HCT116 (cell line): ENCODE measurements around the gene PLEKHO2. TPM values are rescaled to one million over a fixed set of nuclear protein-coding genes. Genes with fewer than 3 reads are reported as not detected.

Source experiments
- ATAC-seq: fragments of 200-7000 bp; cut with Tn5 transposase; 2 replicates; pipeline ENCODE4 v1.9.1; 2020; ENCODE audit warnings: mild to moderate bottlenecking, moderate library complexity
- BruUV-seq: library from RNA; stranded (reverse); fragments of 400-500 nt; replicated peaks from 2 replicates; lab custom pipeline; 2021; lab: Mats Ljungman, UMichigan
- CTCF ChIA-PET: fragments of 300-600 bp; sonication (Branson Sonifier 250); formaldehyde crosslinking; loops from one replicate; lab custom pipeline; 2021; ENCODE audit warnings: antibody characterized with exemption; lab: Charles Lee
- POLR2A ChIA-PET: fragments of 300-600, 350-600 bp; sonication (Branson Sonifier 250); formaldehyde crosslinking; loops from one replicate; lab custom pipeline; 2021; ENCODE audit warnings: antibody characterized with exemption; lab: Charles Lee
- RAD21 ChIA-PET, 2 experiments: fragments of 300-600 bp; sonication (Branson Sonifier 250); formaldehyde crosslinking; loops; one replicate each; lab custom pipeline; 2023; ENCODE audit warnings: low total read pairs in 2 of 2; ENCODE audit not compliant: uncharacterized antibody in 2 of 2, unreplicated experiment in 2 of 2, low non-redundant PET in 1 of 2; lab: Charles Lee
- DNase-seq: peaks from one replicate; pipeline ENCODE4 v3.0.0-alpha.2; 2010; ENCODE audit warnings: low read depth, low spot score
- H2AFZ ChIP-seq: fragments of 200-600 bp; shearing (Covaris generic), sonication (generic); 2 replicates; pipeline ENCODE4 v1.6.1; 2017; ENCODE audit warnings: low read depth, mixed run types, mixed read lengths, antibody characterized with exemption, low read length; ENCODE audit not compliant: poor library complexity, severe bottlenecking
- H3K27ac ChIP-seq: 2 replicates; pipeline ENCODE4 v1.5.1; 2012; ENCODE audit warnings: low read depth, low read length
- H3K27me3 ChIP-seq: fragments of 200-600 bp; sonication (generic); 2 replicates; pipeline ENCODE4 v1.6.1; 2016; ENCODE audit warnings: mixed run types, low read length, mixed read lengths; ENCODE audit not compliant: insufficient read depth
- H3K36me3 ChIP-seq, 2 experiments: fragments of 200-500 bp in 1 of 2; fragments of 200-600 bp in 1 of 2; sonication (Bioruptor generic) in 1 of 2; sonication (generic) in 1 of 2; 2 replicates each; pipeline versions ENCODE4 v1.5.1 to v1.6.1; 2014 to 2016; ENCODE audit warnings: low read length in 2 of 2, inconsistent platforms in 1 of 2, mixed read lengths in 1 of 2, mixed run types in 1 of 2; ENCODE audit not compliant: insufficient read depth in 2 of 2, control insufficient read depth in 1 of 2
- H3K4me1 ChIP-seq, 2 experiments: fragments of 200-600 bp in 1 of 2; sonication (generic) in 1 of 2; 2 replicates each; pipeline versions ENCODE4 v1.5.1 to v1.6.1; 2012 to 2017; ENCODE audit warnings: low read length in 2 of 2, inconsistent platforms in 1 of 2, mild to moderate bottlenecking in 1 of 2, mixed read lengths in 1 of 2, mixed run types in 1 of 2, moderate library complexity in 1 of 2; ENCODE audit not compliant: insufficient read depth in 2 of 2, control insufficient read depth in 1 of 2
- H3K4me2 ChIP-seq: fragments of 200-600 bp; sonication (generic); 2 replicates; pipeline ENCODE4 v1.6.1; 2017; ENCODE audit warnings: mixed run types, low read length, mixed read lengths
- H3K4me3 ChIP-seq, 2 experiments: fragments of 200-600 bp in 1 of 2; sonication (generic) in 1 of 2; replicated peaks in 1 of 2; 2 replicates each; pipeline ENCODE4 v1.5.1; 2011 to 2016; ENCODE audit warnings: low read length in 2 of 2, control low read depth in 1 of 2, low read depth in 1 of 2, mild to moderate bottlenecking in 1 of 2, mixed read lengths in 1 of 2, mixed run types in 1 of 2
- H3K79me2 ChIP-seq: fragments of 200-600 bp; sonication (generic); 2 replicates; pipeline ENCODE4 v1.6.1; 2017; ENCODE audit warnings: mild to moderate bottlenecking, mixed run types, low read length, moderate library complexity, mixed read lengths; ENCODE audit not compliant: insufficient read depth
- H3K9ac ChIP-seq: fragments of 200-600 bp; sonication (generic); 2 replicates; pipeline ENCODE4 v1.6.1; 2016; ENCODE audit warnings: low read length, mixed read lengths
- H3K9me2 ChIP-seq: fragments of 200-600 bp; sonication (generic), shearing (Covaris generic); 2 replicates; pipeline ENCODE4 v1.6.1; 2017; ENCODE audit warnings: mixed run types, mild to moderate bottlenecking, moderate library complexity; ENCODE audit not compliant: insufficient read depth
- H3K9me3 ChIP-seq, 2 experiments: fragments of 200-500 bp in 1 of 2; fragments of 200-600 bp in 1 of 2; sonication (Bioruptor generic) in 1 of 2; sonication (generic) in 1 of 2; 2 replicates each; pipeline ENCODE4 v1.6.1; 2014 to 2017; ENCODE audit warnings: low read length in 2 of 2, mixed read lengths in 2 of 2, inconsistent platforms in 1 of 2, low read depth in 1 of 2, mild to moderate bottlenecking in 1 of 2, mixed run types in 1 of 2, moderate library complexity in 1 of 2; ENCODE audit not compliant: control insufficient read depth in 1 of 2, insufficient read depth in 1 of 2
- H4K20me1 ChIP-seq: fragments of 200-600 bp; sonication (generic), shearing (Covaris generic); 2 replicates; pipeline ENCODE4 v1.6.1; 2017; ENCODE audit warnings: mixed run types, mild to moderate bottlenecking, moderate library complexity; ENCODE audit not compliant: insufficient read depth
- CBX3 ChIP-seq: IDR thresholded peaks from 2 replicates; pipeline ENCODE4 v1.6.1; 2012; ENCODE audit warnings: low read depth
- CEBPB ChIP-seq: IDR thresholded peaks from 2 replicates; pipeline ENCODE4 v1.6.1; 2012; ENCODE audit warnings: low read depth
- ELF1 ChIP-seq: IDR thresholded peaks from 2 replicates; pipeline ENCODE4 v1.6.1; 2012; ENCODE audit warnings: low read depth, borderline replicate concordance
- EZH2 ChIP-seq: fragments of 200-600 bp; sonication (generic); IDR thresholded peaks from 2 replicates; pipeline ENCODE4 v1.6.1; 2017; ENCODE audit warnings: antibody characterized with exemption, mixed run types
- JUND ChIP-seq: IDR thresholded peaks from 2 replicates; pipeline ENCODE4 v1.6.1; 2012
- POLR2A ChIP-seq: IDR thresholded peaks from 2 replicates; pipeline ENCODE4 v1.7.0; 2011; ENCODE audit warnings: borderline replicate concordance; ENCODE audit not compliant: insufficient read depth, insufficient read length; ENCODE audit errors: extremely low read depth
- POLR2AphosphoS5 ChIP-seq: IDR thresholded peaks from 2 replicates; pipeline ENCODE4 v1.6.1; 2011; ENCODE audit warnings: mild to moderate bottlenecking, low read depth, low read length, moderate library complexity
- RAD21 ChIP-seq: IDR thresholded peaks from 2 replicates; pipeline ENCODE4 v1.6.1; 2012; ENCODE audit warnings: low read depth, mild to moderate bottlenecking
- REST ChIP-seq: IDR thresholded peaks from 2 replicates; pipeline ENCODE4 v1.6.1; 2012; ENCODE audit warnings: low read depth
- SIN3A ChIP-seq: IDR thresholded peaks from 2 replicates; pipeline ENCODE4 v1.6.1; 2012; ENCODE audit warnings: low read depth
- SP1 ChIP-seq: IDR thresholded peaks from 2 replicates; pipeline ENCODE4 v1.6.1; 2012; ENCODE audit warnings: low read depth
- SRF ChIP-seq: IDR thresholded peaks from 2 replicates; pipeline ENCODE4 v1.6.1; 2012; ENCODE audit warnings: low read depth
- TCF7L2 ChIP-seq: IDR thresholded peaks from 2 replicates; pipeline ENCODE4 v1.7.0; 2011; ENCODE audit warnings: borderline replicate concordance, inconsistent platforms; ENCODE audit not compliant: insufficient read depth, insufficient read length; ENCODE audit errors: extremely low read depth
- YY1 ChIP-seq: IDR thresholded peaks from 2 replicates; pipeline ENCODE4 v1.6.1; 2011; ENCODE audit warnings: low read length, low read depth, moderate library complexity, mild to moderate bottlenecking; ENCODE audit not compliant: insufficient replicate concordance; ENCODE audit errors: extremely low read depth
- ZFX ChIP-seq: fragments of 450-650 bp; IDR thresholded peaks from 2 replicates; pipeline ENCODE4 v1.6.1; 2017
- ZNF274 ChIP-seq: fragments of 200-500 bp; sonication (Bioruptor generic); IDR thresholded peaks from 2 replicates; pipeline ENCODE4 v1.6.1; 2014; ENCODE audit warnings: mild to moderate bottlenecking, low read depth, low read length, inconsistent platforms
- intact Hi-C: fragments of 100-400 bp; cut with micrococcal nuclease; formaldehyde crosslinking; loops from 2 replicates; pipeline ENCODE4 v1.10.0; 2022
- total RNA-seq: library from RNA; stranded (reverse); gene quantifications from one replicate; pipeline ENCODE4 v1.2.1, GENCODE V29; 2021; ENCODE audit not compliant: unreplicated experiment

Gene PLEKHO2
- total RNA-seq, 1 experiment from 2014 or later: 8.0 TPM

GRCh38 chr15:64895285-64896065 is 53.8 kb downstream of the PLEKHO2 start:
- Histone ChIP-seq H3K27ac (no peak overlapping the region), H3K4me1 (peaks cover 0 to 13% of the 10 kb centered on the region in 2 experiments; a peak in 1 of 4 replicates), H4K20me1 (no peaks in the 10 kb centered on the region), H3K4me3 (no peak overlapping the region), H2AFZ (no peak overlapping the region), H3K79me2 (no peaks in the 10 kb centered on the region), H3K36me3 (no peaks in the 10 kb centered on the region), H3K9me2 (no peaks in the 10 kb centered on the region), H3K27me3 (no peaks in the 10 kb centered on the region), H3K4me2 (no peak overlapping the region), H3K9ac (no peak overlapping the region), H3K9me3 (no peaks in the 10 kb centered on the region)
- no peak for DNase-seq
- intact Hi-C loops: no loop called here
- RAD21 ChIA-PET: no interaction called here
- POLR2A ChIA-PET: no interaction called here
- TF ChIP-seq SRF: no peak
- TF ChIP-seq SP1: no peak
- TF ChIP-seq POLR2AphosphoS5: no peak
- TF ChIP-seq JUND: no peak
- BruUV-seq: no TSS peak
- no peak for ATAC-seq
- CTCF ChIA-PET: no interaction called here

GRCh38 chr15:64896371-64897069 is 54.8 kb downstream of the PLEKHO2 start:
- DNase-seq (no peak), ATAC-seq (no peak)
- H3K9ac ChIP-seq: no peak overlapping the region
- no peaks in the 10 kb centered on the region for H3K79me2 ChIP-seq
- H2AFZ ChIP-seq: no peak overlapping the region
- TF ChIP-seq JUND (no peak), RAD21 (no peak), ZNF274 (no peak), CBX3 (no peak), YY1 (no peak), POLR2AphosphoS5 (no peak), ZFX (no peak), REST (no peak), POLR2A (no peak), SP1 (no peak), ELF1 (no peak), CEBPB (no peak), EZH2 (no peak), TCF7L2 (no peak), SIN3A (no peak)
- CTCF ChIA-PET: no interaction called here
- no peak overlapping the region for H3K27ac ChIP-seq
- H3K9me3 ChIP-seq: no peaks in the 10 kb centered on the region
- no peak overlapping the region for H3K4me2 ChIP-seq
- H3K36me3 ChIP-seq: no peaks in the 10 kb centered on the region
- BruUV-seq: no TSS peak
- H3K4me3 ChIP-seq: no peak overlapping the region
- POLR2A ChIA-PET: no interaction called here
- no peaks in the 10 kb centered on the region for H3K9me2 ChIP-seq
- RAD21 ChIA-PET: no interaction called here
- no peaks in the 10 kb centered on the region for H3K27me3 ChIP-seq
- H4K20me1 ChIP-seq: no peaks in the 10 kb centered on the region
- intact Hi-C loops: no loop called here
- peaks cover 0 to 13% of the 10 kb centered on the region in 2 experiments; a peak in 1 of 4 replicates for H3K4me1 ChIP-seq
